ENCODE measurements around the gene TRAF3IP3.

Gene TRAF3IP3

DNA sequence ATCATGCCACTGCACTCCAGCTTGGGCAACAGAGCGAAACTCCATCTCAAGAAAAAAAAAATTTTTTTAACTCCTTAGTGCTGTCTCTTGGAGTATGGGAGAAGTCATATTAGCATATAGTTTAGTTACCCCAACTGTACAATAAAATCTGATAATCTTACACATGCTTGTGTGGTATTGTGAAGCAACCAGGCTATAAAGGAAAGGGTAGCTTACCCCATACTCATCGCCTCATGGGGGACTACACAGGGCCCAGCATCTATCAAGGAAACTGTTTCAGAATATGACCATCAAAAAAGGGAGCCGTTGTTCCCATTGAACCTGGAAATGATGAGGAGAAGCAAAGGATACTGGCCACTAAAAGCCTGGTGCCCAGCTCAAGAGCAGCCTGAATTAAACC, 3.0 kb upstream of the TRAF3IP3 start:
- TF ChIP-seq, protein P1, sequence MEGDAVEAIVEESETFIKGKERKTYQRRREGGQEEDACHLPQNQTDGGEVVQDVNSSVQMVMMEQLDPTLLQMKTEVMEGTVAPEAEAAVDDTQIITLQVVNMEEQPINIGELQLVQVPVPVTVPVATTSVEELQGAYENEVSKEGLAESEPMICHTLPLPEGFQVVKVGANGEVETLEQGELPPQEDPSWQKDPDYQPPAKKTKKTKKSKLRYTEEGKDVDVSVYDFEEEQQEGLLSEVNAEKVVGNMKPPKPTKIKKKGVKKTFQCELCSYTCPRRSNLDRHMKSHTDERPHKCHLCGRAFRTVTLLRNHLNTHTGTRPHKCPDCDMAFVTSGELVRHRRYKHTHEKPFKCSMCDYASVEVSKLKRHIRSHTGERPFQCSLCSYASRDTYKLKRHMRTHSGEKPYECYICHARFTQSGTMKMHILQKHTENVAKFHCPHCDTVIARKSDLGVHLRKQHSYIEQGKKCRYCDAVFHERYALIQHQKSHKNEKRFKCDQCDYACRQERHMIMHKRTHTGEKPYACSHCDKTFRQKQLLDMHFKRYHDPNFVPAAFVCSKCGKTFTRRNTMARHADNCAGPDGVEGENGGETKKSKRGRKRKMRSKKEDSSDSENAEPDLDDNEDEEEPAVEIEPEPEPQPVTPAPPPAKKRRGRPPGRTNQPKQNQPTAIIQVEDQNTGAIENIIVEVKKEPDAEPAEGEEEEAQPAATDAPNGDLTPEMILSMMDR (IDR thresholded peaks at IDR 0.05; ENCODE audit: low read depth, low read length): no peak

DNA sequence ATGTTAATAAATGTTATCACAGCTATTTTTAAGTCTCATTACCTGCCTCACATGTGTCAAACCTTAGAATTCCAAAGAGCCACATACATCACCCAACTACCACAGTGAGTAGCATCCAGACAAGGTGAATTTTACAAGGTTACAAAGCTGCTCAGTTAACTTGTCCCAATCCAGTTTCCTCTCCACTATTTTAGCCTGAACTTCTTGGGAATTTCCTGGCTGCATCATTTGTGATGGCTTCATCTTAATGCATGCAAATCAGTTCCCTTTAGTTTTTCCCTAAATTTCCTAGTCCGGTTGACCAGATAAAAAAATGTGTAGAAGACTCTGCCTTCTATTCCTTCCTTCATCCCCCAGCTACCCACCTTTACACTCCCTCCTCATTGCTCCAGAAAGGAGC, 597 bp upstream of the TRAF3IP3 start:
- TF ChIP-seq, protein P1 (IDR thresholded peaks at IDR 0.05; ENCODE audit: low read depth, low read length): no peak
- DNase-seq: no peak
- Histone ChIP-seq H3K27me3 (no peaks in the 10 kb centered on the region), H3K4me1 (no peaks in the 10 kb centered on the region), H3K36me3 (no peaks in the 10 kb centered on the region), H3K9me3 (no peaks in the 10 kb centered on the region), H3K4me3 (ENCODE audit: low read depth, low read length) (no peak overlapping the region)

More for the DNA sequence above, 3.0 kb upstream of the TRAF3IP3 start:
- no peaks in the 10 kb centered on the region for H3K36me3 ChIP-seq
- no peaks in the 10 kb centered on the region for H3K27me3 ChIP-seq
- DNase-seq: no peak
- H3K9me3 ChIP-seq: no peaks in the 10 kb centered on the region
- no peaks in the 10 kb centered on the region for H3K4me1 ChIP-seq
- H3K4me3 ChIP-seq (ENCODE audit: low read depth, low read length): no peak overlapping the region

DNA sequence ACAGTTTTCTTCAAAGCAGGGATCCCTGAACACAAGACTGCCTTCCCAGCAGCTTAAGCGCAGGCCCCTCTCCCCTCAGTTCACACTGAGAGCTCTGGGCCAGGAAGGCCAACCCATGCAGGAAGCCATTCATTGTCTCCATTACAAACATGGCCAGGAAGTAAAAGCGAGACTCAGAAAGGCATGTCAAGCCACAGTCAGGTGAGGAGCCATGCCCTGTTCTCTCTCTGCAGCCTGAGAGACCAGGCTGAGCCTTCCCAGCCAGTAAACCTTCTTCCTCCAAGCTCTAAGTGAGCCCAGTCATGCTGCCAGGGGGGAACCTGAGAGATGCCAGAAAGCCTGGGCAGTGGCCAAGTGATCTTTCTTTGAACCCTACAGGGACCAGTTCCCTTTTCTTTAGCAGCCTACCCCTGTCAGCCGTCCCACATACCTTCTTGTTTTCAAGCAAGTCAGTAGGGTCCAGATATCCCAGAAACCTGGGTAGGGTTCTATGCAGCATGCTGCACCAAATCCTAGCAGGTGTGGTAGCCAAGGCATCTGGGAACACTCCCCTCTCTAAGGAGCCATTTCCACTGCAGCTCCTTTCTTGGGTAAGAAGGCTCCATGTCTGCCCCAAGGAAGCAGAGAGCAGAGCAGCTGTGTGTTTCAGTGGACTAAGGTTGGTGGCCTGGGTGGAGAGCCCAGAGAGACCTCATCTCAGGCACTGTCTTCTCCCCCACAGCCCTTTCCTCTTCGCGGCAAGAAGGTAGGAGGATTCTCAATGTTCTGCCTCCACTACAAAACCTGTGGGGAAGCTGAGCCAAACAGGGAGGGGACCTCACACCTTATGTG, 977 bp downstream of the TRAF3IP3 start:
- TF ChIP-seq, protein P1 (IDR thresholded peaks at IDR 0.05; ENCODE audit: low read depth, low read length): no peak
- DNase-seq: no peak
- H3K27me3 ChIP-seq: no peaks in the 10 kb centered on the region
- no peaks in the 10 kb centered on the region for H3K36me3 ChIP-seq
- no peaks in the 10 kb centered on the region for H3K4me1 ChIP-seq
- no peaks in the 10 kb centered on the region for H3K9me3 ChIP-seq
- no peak overlapping the region for H3K4me3 ChIP-seq (ENCODE audit: low read depth, low read length)

DNA sequence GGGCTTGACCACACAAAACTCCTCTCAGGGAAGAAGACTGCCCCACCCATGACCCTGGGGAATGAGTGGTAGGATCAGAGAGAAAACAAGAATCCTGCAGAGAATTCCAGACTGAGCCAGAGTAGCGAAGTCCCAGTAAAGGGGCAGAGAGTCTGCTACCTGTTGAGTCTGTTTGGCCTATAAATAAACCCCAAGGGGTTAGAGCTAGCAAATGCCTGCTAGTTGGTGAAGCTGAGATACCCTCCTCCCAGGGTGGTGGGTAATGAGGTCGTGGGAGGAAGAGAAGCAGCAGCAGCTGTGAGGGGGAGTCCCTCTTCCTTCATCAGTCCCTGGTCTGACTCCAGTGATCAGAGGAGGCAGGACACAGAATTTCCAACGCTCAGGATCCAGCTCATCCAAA, 2.5 kb downstream of the TRAF3IP3 start:
- TF ChIP-seq, protein P1 (IDR thresholded peaks at IDR 0.05; ENCODE audit: low read depth, low read length): no peak

DNA sequence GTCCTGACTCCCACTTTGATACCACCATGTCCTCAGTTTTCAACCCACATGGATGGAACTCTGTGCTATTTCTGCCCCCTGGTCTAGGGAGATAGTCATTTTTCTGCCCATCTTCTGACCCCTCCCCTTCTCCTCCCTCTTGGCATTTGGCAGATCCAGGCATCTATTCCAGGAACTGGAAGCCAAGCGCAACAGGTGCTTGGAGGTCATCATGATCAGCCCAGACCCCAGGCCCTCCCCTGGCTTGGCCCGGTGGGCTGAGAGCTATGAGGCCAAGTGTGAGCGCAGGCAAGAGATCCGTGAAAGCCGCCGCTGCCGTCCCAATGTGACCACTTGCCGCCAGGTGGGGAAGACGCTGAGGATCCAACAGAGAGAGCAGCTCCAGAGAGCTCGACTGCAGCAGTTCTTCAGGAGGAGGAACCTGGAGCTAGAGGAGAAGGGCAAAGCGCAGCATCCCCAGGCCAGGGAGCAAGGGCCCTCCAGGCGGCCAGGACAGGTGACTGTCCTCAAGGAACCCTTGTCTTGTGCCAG, 4.0 kb downstream of the TRAF3IP3 start:
- H3K9me3 ChIP-seq: no peaks in the 10 kb centered on the region
- TF ChIP-seq, protein P1 (IDR thresholded peaks at IDR 0.05; ENCODE audit: low read depth, low read length): no peak
- H3K36me3 ChIP-seq: no peaks in the 10 kb centered on the region
- H3K4me3 ChIP-seq (ENCODE audit: low read depth, low read length): no peak overlapping the region
- no peaks in the 10 kb centered on the region for H3K4me1 ChIP-seq
- no peaks in the 10 kb centered on the region for H3K27me3 ChIP-seq
- no peak for DNase-seq

More for the DNA sequence above, 2.5 kb downstream of the TRAF3IP3 start:
- DNase-seq: no peak
- Histone ChIP-seq H3K36me3 (no peaks in the 10 kb centered on the region), H3K4me3 (ENCODE audit: low read depth, low read length) (no peak overlapping the region), H3K4me1 (no peaks in the 10 kb centered on the region), H3K9me3 (no peaks in the 10 kb centered on the region), H3K27me3 (no peaks in the 10 kb centered on the region)

DNA sequence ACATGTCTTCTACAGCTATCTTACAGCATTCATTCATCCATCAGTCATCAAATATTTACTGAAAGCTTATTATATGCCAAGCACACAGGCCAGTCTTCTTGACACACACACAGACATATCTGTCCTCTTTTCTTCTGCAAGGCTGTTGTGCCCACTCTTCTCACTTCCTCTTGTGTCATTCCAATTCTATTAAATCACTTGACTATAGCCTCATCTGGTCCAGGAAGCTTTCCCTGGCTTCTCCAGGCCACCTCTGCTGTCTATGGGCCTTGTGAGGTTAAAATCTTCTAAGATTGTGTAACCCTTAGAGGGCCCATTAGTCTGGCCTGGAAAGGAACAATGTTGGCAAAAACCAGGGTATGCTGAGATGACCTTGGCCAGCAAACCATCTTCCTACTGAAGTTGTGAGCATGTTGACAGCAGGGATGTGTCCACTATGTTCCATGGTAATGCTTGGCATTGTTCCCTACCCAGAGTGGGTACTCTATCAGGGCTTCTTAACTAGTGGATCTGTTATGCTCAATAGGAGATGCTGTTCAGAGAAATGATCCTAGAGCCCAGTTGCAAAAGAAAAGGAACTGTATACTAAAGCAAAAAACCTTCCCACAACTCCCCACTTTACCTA, 5.3 kb downstream of the TRAF3IP3 start:
- H3K4me1 ChIP-seq: no peaks in the 10 kb centered on the region
- no peaks in the 10 kb centered on the region for H3K9me3 ChIP-seq
- no peak overlapping the region for H3K4me3 ChIP-seq (ENCODE audit: low read depth, low read length)
- no peaks in the 10 kb centered on the region for H3K36me3 ChIP-seq
- TF ChIP-seq, protein P1 (IDR thresholded peaks at IDR 0.05; ENCODE audit: low read depth, low read length): no peak
- DNase-seq: no peak
- no peaks in the 10 kb centered on the region for H3K27me3 ChIP-seq

Measured in BE2C (cell line).